ENCODE data around the gene TDRD12.

- TF ChIP-seq POLR2A (IDR thresholded peaks at IDR 0.05), result no peak
- no peak for TF ChIP-seq CTCF (IDR thresholded peaks at IDR 0.05)
Observed at GRCh38 chr19:32870981-32871451, 151.4 kb downstream of the TDRD12 start.
